B cell (primary cell): ENCODE data around the gene ECE2. TPM values are rescaled to one million over a fixed set of nuclear protein-coding genes. Genes with fewer than 3 reads are reported as not detected.
A peak's percentile ranks its signal among the peaks of the same experiment; 100 is the strongest.

ENCODE experiments used
- ATAC-seq: fragments of 200-7000 bp; cut with Tn5 transposase; one replicate; pipeline ENCODE4 v1.10.0; 2021; ENCODE audit warnings: low read depth, mild to moderate bottlenecking, moderate number of reproducible peaks, moderate library complexity
- CTCF ChIA-PET: fragments of 350-600 bp; sonication (Branson Sonifier 250); formaldehyde crosslinking; loops from one replicate; lab custom pipeline; 2021; ENCODE audit warnings: antibody characterized with exemption, inconsistent platforms; lab: Charles Lee
- POLR2A ChIA-PET: fragments of 350-600 bp; sonication (Branson Sonifier 250); formaldehyde crosslinking; loops from one replicate; lab custom pipeline; 2021; ENCODE audit warnings: antibody characterized with exemption; lab: Charles Lee
- DNase-seq: peaks from one replicate; pipeline ENCODE4 v3.0.0; 2013
- H2AFZ ChIP-seq: 2 replicates; pipeline ENCODE4 v1.6.1; 2012; ENCODE audit warnings: mild to moderate bottlenecking, low read depth, low read length; ENCODE audit not compliant: insufficient read depth, poor library complexity, severe bottlenecking
- H3K27ac ChIP-seq, 2 donors: 1 replicate in 1 of 2; 2 replicates in 1 of 2; pipeline ENCODE4 v1.5.1; 2012 to 2013; ENCODE audit warnings: low read length in 2 of 2, mild to moderate bottlenecking in 2 of 2, moderate library complexity in 1 of 2
- H3K27me3 ChIP-seq, 4 experiments: fragments of 200-600 bp in 1 of 4; sonication (generic) in 1 of 4; replicated peaks in 1 of 4; 1 replicate in 2 of 4; 2 replicates in 2 of 4; pipeline versions ENCODE4 v1.6.1 to v1.7.0; 2013 to 2016; ENCODE audit warnings: low read length in 3 of 4, mild to moderate bottlenecking in 2 of 4, mixed read lengths in 1 of 4, moderate library complexity in 1 of 4; ENCODE audit not compliant: insufficient read depth in 4 of 4, control insufficient read depth in 3 of 4; ENCODE audit errors: control extremely low read depth in 1 of 4
- H3K36me3 ChIP-seq, 2 experiments: replicated peaks in 1 of 2; 1 replicate in 1 of 2; 2 replicates in 1 of 2; pipeline versions ENCODE4 v1.6.1 to v1.7.1; 2013; ENCODE audit warnings: low read length in 1 of 2; ENCODE audit not compliant: insufficient read depth in 2 of 2, control insufficient read depth in 1 of 2; ENCODE audit errors: control extremely low read depth in 1 of 2, extremely low read depth in 1 of 2
- H3K4me1 ChIP-seq, 2 donors: fragments of 200-600 bp in 1 of 2; sonication (generic) in 1 of 2; 1 replicate in 1 of 2; 2 replicates in 1 of 2; pipeline versions ENCODE4 v1.5.1 to v1.6.1; 2013 to 2017; ENCODE audit warnings: low read length in 2 of 2; ENCODE audit not compliant: control insufficient read depth in 2 of 2, insufficient read depth in 2 of 2
- H3K4me2 ChIP-seq: replicated peaks from 2 replicates; pipeline ENCODE3; 2012; ENCODE audit warnings: mild to moderate bottlenecking, low read depth, low read length; ENCODE audit not compliant: poor library complexity, severe bottlenecking
- H3K4me3 ChIP-seq, 5 experiments: fragments of 200-600 bp in 1 of 5; sonication (generic) in 1 of 5; 1 replicate in 3 of 5; 2 replicates in 2 of 5; pipeline versions ENCODE4 v1.5.1 to v1.7.0; 2011 to 2016; ENCODE audit warnings: low read length in 4 of 5, mild to moderate bottlenecking in 4 of 5, low read depth in 2 of 5, control low read depth in 1 of 5, moderate library complexity in 1 of 5; ENCODE audit not compliant: insufficient read depth in 1 of 5; ENCODE audit errors: control extremely low read depth in 1 of 5, extremely low read depth in 1 of 5
- H3K79me2 ChIP-seq: fragments of 200-600 bp; sonication (generic); one replicate; pipeline ENCODE4 v1.6.0; 2016; ENCODE audit warnings: low read length; ENCODE audit not compliant: control insufficient read depth, insufficient read depth
- H3K9ac ChIP-seq: fragments of 200-600 bp; sonication (generic); 2 replicates; pipeline ENCODE4 v1.6.1; 2017; ENCODE audit warnings: mild to moderate bottlenecking, low read length, moderate library complexity
- H3K9me3 ChIP-seq, 3 donors: one replicate each; pipeline versions ENCODE4 v1.6.1 to v1.7.1; 2013; ENCODE audit warnings: low read length in 2 of 3; ENCODE audit not compliant: control insufficient read depth in 2 of 3, insufficient read depth in 1 of 3; ENCODE audit errors: control extremely low read depth in 1 of 3
- H4K20me1 ChIP-seq: 2 replicates; pipeline ENCODE4 v1.6.0; 2012; ENCODE audit warnings: mild to moderate bottlenecking, low read length; ENCODE audit not compliant: insufficient read depth, control insufficient read depth, poor library complexity, severe bottlenecking
- H3K27ac Mint-ChIP-seq: one replicate; pipeline ENCODE4 v1.8.0; 2021; ENCODE audit warnings: mixed read lengths
- H3K27me3 Mint-ChIP-seq: one replicate; pipeline ENCODE4 v1.8.0; 2021; ENCODE audit warnings: mixed read lengths
- H3K4me1 Mint-ChIP-seq: one replicate; pipeline ENCODE4 v1.8.0; 2021; ENCODE audit warnings: mixed read lengths
- H3K4me3 Mint-ChIP-seq: one replicate; pipeline ENCODE4 v1.8.0; 2021; ENCODE audit warnings: mixed read lengths
- H3K9me3 Mint-ChIP-seq: one replicate; pipeline ENCODE4 v1.8.0; 2022; ENCODE audit warnings: mixed read lengths; ENCODE audit not compliant: insufficient read depth
- EZH2 ChIP-seq: IDR thresholded peaks from 2 replicates; pipeline ENCODE4 v1.6.1; 2012; ENCODE audit warnings: borderline replicate concordance, low read depth, mild to moderate bottlenecking, moderate library complexity, low read length; ENCODE audit not compliant: insufficient read depth, poor library complexity, severe bottlenecking
- WGBS: methylation state at CpG from one replicate; pipeline ENCODE4 v1.1.5; 2013; ENCODE audit warnings: missing lambda C conversion rate; ENCODE audit not compliant: insufficient coverage; 5-methylcytosine and 5-hydroxymethylcytosine counted together
- intact Hi-C: fragments of 100-400 bp; cut with micrococcal nuclease; formaldehyde crosslinking; loops from one replicate; pipeline ENCODE4 v1.10.0; 2022
- polyA plus RNA-seq: library from polyadenylated mRNA; depleted of rRNA; stranded (reverse); fragments of >200 nt; gene quantifications from 2 replicates; pipeline ENCODE4 v1.2.3, GENCODE V29; 2012
- total RNA-seq, 2 donors: library from RNA; stranded (reverse); fragments of 120-200 nt in 1 of 2; gene quantifications; 1 replicate in 1 of 2; 2 replicates in 1 of 2; pipeline versions ENCODE4 v1.2.3 to v1.2.4, GENCODE V29; 2013 to 2022
- TF ChIP-seq, protein P1 (sequence below): fragments of 200-600 bp; IDR thresholded peaks from one replicate; pipeline ENCODE4 v1.8.0; 2022; ENCODE audit warnings: antibody characterized with exemption, mild to moderate bottlenecking

Gene ECE2
- total and polyA plus RNA-seq, 2 donors (not counting 1 experiment from before 2014, with no cell fraction given) = not detected

DNA sequence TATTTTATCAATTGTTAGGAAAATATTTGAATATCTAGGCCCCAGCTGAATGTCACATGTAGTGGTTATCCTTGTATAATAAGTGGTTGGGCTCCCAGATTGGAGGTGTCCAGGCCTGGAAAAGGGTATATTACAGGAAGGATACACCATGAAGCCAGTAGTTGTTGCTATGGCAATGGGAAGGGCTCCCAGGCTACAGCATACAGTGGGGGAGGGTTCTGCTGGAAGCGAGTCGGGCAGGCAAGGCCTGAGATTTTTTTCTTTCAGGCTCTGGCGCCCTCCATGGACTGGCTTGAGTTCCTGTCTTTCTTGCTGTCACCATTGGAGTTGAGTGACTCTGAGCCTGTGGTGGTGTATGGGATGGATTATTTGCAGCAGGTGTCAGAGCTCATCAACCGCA lies 8.9 kb downstream of the ECE2 start:
- no peak overlapping the region for H3K4me3 Mint-ChIP-seq
- Histone ChIP-seq H3K4me1 (no peaks in the 10 kb centered on the region), H3K9me3 (no peaks in the 10 kb centered on the region), H3K27ac (no peak overlapping the region), H3K27me3 (peaks cover 0 to 10% (median 2%) of the 10 kb centered on the region in 4 experiments), H3K79me2 (no peaks in the 10 kb centered on the region), H3K9ac (no peak overlapping the region), H4K20me1 (no peaks in the 10 kb centered on the region), H3K4me2 (no peak overlapping the region), H2AFZ (no peak overlapping the region), H3K4me3 (no peak overlapping the region), H3K36me3 (no peaks in the 10 kb centered on the region)
- ChIA-PET CTCF (interaction anchor here (1.1 kb wide), 1 partner anchor 57 kb away, joined by 9 read pairs; no protein-coding TSS in a partner anchor), POLR2A (no interaction called here)
- DNase-seq (no peak), ATAC-seq (no peak)
- intact Hi-C loops = no loop called here
- WGBS = 31% methylated on average over 3 of the region's 4 CpGs
- H3K4me1 Mint-ChIP-seq = no peaks in the 10 kb centered on the region
- no peak overlapping the region for H3K27ac Mint-ChIP-seq
- no peaks in the 10 kb centered on the region for H3K9me3 Mint-ChIP-seq
- H3K27me3 Mint-ChIP-seq = peaks cover 34% of the 10 kb centered on the region
- TF ChIP-seq, protein P1, sequence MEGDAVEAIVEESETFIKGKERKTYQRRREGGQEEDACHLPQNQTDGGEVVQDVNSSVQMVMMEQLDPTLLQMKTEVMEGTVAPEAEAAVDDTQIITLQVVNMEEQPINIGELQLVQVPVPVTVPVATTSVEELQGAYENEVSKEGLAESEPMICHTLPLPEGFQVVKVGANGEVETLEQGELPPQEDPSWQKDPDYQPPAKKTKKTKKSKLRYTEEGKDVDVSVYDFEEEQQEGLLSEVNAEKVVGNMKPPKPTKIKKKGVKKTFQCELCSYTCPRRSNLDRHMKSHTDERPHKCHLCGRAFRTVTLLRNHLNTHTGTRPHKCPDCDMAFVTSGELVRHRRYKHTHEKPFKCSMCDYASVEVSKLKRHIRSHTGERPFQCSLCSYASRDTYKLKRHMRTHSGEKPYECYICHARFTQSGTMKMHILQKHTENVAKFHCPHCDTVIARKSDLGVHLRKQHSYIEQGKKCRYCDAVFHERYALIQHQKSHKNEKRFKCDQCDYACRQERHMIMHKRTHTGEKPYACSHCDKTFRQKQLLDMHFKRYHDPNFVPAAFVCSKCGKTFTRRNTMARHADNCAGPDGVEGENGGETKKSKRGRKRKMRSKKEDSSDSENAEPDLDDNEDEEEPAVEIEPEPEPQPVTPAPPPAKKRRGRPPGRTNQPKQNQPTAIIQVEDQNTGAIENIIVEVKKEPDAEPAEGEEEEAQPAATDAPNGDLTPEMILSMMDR = no peak
- no peak for TF ChIP-seq EZH2

- CTCF ChIA-PET = interaction anchor here (0.6 to 1.6 kb wide), 7 partner anchors 61 to 394 kb away, joined by 3 to 8 read pairs (median 3); no protein-coding TSS in a partner anchor
Measured at GRCh38 chr3:184289426-184289938, 13.7 kb downstream of the ECE2 start.

More at GRCh38 chr3:184289426-184289938, 13.7 kb downstream of the ECE2 start:
- Histone ChIP-seq H3K4me2 (no peak overlapping the region), H4K20me1 (no peaks in the 10 kb centered on the region), H3K4me1 (no peaks in the 10 kb centered on the region), H2AFZ (peak overlapping the region; percentile 13), H3K27ac (no peak overlapping the region), H3K9me3 (no peaks in the 10 kb centered on the region), H3K9ac (no peak overlapping the region), H3K27me3 (peaks cover 0 to 15% (median 4%) of the 10 kb centered on the region in 4 experiments), H3K36me3 (no peaks in the 10 kb centered on the region), H3K79me2 (no peaks in the 10 kb centered on the region), H3K4me3 (no peak overlapping the region)
- Mint-ChIP-seq H3K4me1 (no peaks in the 10 kb centered on the region), H3K9me3 (no peaks in the 10 kb centered on the region), H3K27me3 (peaks cover 23% of the 10 kb centered on the region), H3K27ac (no peak overlapping the region), H3K4me3 (no peak overlapping the region)
- ATAC-seq (peak; percentile 49), DNase-seq (peak; percentile 56)
- 16% methylated on average over 6 of the region's 10 CpGs for WGBS
- POLR2A ChIA-PET = no interaction called here
- no peak for TF ChIP-seq EZH2
- TF ChIP-seq, protein P1 = peak; percentile 66
- intact Hi-C loops = loop anchor here (1.0 kb wide), 2 partner anchors 62 to 394 kb away; no protein-coding TSS in a partner anchor
